Right hindlimb (tissue), 1 donor: ENCODE results near the gene BHMT2.

ENCODE experiments used
- DNase-seq: peaks from one replicate; pipeline ENCODE4 v3.0.0-alpha.2; 2018

BHMT2 gene

DNA sequence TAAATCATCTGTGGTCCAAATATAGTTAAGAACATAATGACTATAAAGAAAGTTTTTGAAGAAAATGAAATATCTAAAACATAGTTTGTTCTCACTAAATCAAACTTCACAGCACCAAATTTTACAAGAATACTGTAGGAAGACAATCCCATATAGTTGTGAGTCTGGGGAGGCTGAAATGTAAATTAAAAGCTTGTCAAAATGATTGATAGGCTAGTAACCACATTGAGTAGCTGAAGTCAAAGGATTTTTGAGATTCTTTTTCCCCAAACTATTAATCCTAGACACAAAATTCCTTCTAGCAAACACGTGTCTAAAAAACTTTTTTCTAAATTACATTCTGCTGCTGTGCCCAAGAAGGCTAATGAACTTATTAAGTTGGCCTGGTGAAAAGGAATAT is 55.0 kb downstream of the BHMT2 start:
- no peak for DNase-seq

GRCh38 chr5:79130781-79131180 is 61.2 kb downstream of the BHMT2 start:
- no peak for DNase-seq

DNA sequence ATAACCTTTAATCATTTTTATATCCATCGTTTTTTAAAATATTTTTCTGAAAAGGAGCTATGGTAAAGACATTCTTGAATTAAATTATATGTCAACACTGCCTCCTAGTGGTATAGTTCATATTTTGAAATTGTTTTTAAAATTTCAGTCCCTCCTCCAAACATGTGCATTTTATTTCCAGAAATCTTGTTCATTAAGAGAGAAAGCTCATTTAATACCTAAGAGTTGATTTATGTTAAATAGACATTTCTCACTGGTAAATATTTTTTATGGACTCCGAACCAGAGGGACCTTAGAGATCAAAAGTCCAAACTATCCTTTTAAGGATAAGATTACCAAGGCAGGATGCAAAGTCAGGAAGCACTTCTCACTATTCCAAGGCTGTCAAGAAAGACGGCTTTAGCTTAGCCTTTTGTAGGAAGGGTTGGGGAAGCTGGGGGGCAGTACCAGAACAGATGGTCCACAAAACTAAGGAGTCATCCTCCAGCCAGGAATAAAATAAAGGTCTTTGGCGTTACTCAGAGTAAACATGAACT is 63.6 kb downstream of the BHMT2 start:
- no peak for DNase-seq

DNA sequence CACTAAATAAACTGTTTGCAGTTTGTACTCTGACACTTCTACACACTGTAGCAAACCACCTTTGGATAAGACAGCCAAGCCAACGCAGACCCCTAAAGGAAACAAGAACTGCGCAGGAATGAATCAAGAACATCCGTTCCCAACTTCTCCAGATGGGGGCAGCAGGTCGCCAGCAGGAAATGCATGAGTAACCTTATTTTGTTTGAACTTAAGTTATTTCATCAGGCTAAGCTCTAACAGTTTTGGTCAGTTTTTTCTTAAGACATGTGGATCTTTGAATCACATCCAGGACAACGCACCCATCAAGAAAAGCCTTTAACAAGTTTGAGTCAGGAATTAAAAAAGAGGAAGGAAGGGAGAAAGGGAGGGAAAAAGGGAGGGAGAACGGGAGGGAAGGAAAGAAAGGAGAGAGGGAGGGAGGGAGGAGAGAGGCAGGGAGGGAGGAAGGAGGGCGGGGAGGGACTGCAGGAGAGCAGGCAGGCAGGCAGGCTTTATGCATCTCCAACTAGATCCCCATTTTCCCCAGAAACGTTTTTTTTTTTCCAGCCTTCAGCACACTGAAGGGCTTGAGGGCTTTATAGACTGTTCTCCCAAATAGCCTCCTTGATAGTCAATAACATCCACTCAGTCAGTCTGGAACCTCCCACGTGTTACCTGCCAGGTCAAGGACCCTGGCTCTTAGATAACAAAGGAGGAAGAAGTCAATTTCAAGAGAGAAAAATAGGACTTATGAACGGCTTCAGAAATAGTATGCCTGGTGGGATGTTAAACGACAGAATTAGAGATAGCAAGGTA is 64.3 kb downstream of the BHMT2 start:
- DNase-seq, result peak; percentile 82

DNA sequence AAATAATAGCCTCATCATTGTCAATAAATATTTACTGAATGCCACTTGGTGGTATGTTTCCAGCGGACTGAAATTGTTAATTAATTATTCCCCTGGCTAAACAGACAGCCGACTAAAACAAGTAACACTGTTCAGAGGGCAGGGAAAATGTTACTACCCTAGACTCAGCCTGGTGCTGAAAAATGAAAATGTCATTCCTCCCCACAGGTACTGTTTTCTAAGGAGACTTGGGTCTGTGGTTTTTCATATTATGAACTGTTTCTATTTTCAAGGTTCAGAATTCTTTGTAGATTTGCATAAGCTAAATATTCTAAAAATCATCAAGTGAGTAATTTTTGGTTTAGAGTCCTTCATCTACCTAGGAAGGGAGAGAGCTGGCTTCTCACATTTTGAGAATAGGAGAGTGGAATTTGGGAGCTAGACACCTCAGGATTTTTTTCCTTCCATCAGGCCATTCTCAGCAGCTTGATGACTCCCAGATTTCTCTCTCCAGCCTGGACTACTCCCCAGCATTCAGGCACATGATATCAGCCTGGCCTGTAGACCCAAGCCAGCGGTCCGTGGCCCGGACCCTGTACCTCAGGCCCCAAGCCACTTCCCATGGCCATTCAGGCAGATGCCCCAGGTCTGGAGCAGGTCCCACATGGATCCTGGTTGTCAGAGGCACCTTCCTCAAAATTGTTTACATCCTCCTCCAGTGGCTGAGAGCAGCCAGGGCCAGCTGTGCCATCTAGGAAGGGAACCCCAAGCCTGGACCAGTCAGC is 66.4 kb downstream of the BHMT2 start:
- DNase-seq, result no peak

GRCh38 chr5:79136618-79137017 is 67.1 kb downstream of the BHMT2 start:
- DNase-seq, result no peak
